H1 (cell line): Measurements from ENCODE around the gene STAT3. TPM values are rescaled to one million over a fixed set of nuclear protein-coding genes. Genes with fewer than 3 reads are reported as not detected.

ENCODE experiments used
- CEBPB ChIP-seq: IDR thresholded peaks from 2 replicates; pipeline ENCODE4 v1.6.1; 2012; ENCODE audit warnings: low read depth, low read length
- CTBP2 ChIP-seq: IDR thresholded peaks from 2 replicates; pipeline ENCODE4 v1.7.0; 2011; ENCODE audit warnings: borderline replicate concordance, mild to moderate bottlenecking, moderate library complexity, mixed read lengths, low read length; ENCODE audit not compliant: insufficient read depth, insufficient read length
- EZH2 ChIP-seq: fragments of 200-600 bp; sonication (generic); IDR thresholded peaks from 2 replicates; pipeline ENCODE4 v1.7.1; 2012; ENCODE audit warnings: low read depth, mild to moderate bottlenecking, moderate library complexity, low read length, inconsistent platforms; ENCODE audit not compliant: severe bottlenecking
- FOSL1 ChIP-seq: IDR thresholded peaks from 2 replicates; pipeline ENCODE4 v1.6.1; 2011; ENCODE audit warnings: mild to moderate bottlenecking, low read depth, low read length, moderate library complexity; ENCODE audit not compliant: insufficient read depth
- HDAC6 ChIP-seq: IDR thresholded peaks from one replicate; pipeline ENCODE4 v1.7.1; 2012; ENCODE audit warnings: low read depth, mild to moderate bottlenecking, inconsistent platforms, low read length, moderate library complexity
- JUN ChIP-seq: IDR thresholded peaks from 2 replicates; pipeline ENCODE4 v1.6.1; 2011; ENCODE audit warnings: low read depth, mild to moderate bottlenecking, improper control_type of control experiment, low read length
- PHF8 ChIP-seq: fragments of 200-600 bp; sonication (generic); conservative IDR thresholded peaks from 2 replicates; pipeline ENCODE4 v1.7.1; 2012; ENCODE audit warnings: low read depth, mild to moderate bottlenecking, inconsistent platforms, low read length, moderate library complexity
- RAD21 ChIP-seq, 2 experiments: IDR thresholded peaks in 1 of 2; conservative IDR thresholded peaks in 1 of 2; 2 replicates each; pipeline ENCODE4 v1.6.1; 2011; ENCODE audit warnings: low read depth in 2 of 2, low read length in 2 of 2, improper control_type of control experiment in 1 of 2, inconsistent platforms in 1 of 2, mild to moderate bottlenecking in 1 of 2, moderate library complexity in 1 of 2
- TEAD4 ChIP-seq: IDR thresholded peaks from 2 replicates; pipeline ENCODE4 v1.6.1; 2012; ENCODE audit warnings: low read depth, low read length, inconsistent platforms, mixed read lengths
- polyA plus RNA-seq, 7 experiments: library from polyadenylated mRNA; depleted of rRNA in 3 of 7; stranded (reverse) in 5 of 7; unstranded in 2 of 7; fragments of >200 nt in 5 of 7; fragments of 200-250 nt in 2 of 7; gene quantifications; 1 replicate in 5 of 7; 2 replicates in 1 of 7; 4 replicates in 1 of 7; pipeline versions ENCODE4 v1.2.1 to v1.2.3, GENCODE V29; 2011 to 2013; ENCODE audit warnings: missing spikeins in 2 of 7, mixed read lengths in 2 of 7
- total RNA-seq: library from RNA; stranded (reverse); fragmentation: NEBNext Ultra II Directional; extraction: Animal tissue kit (Norgen Biotek cat#: 25700); gene quantifications from 2 replicates; pipeline ENCODE4 v1.2.1, GENCODE V29; 2021
- TF ChIP-seq, protein P1 (sequence below), 3 experiments: IDR thresholded peaks; 1 replicate in 2 of 3; 2 replicates in 1 of 3; pipeline versions ENCODE4 v1.5.1 to v1.6.1; 2011; ENCODE audit warnings: low read length in 3 of 3, mild to moderate bottlenecking in 3 of 3, inconsistent platforms in 2 of 3, low read depth in 1 of 3, moderate library complexity in 1 of 3; ENCODE audit not compliant: insufficient read depth in 1 of 3; ENCODE audit errors: control extremely low read depth in 1 of 3
- TF ChIP-seq, protein P2 (sequence below): IDR thresholded peaks from 2 replicates; pipeline ENCODE4 v1.6.1; 2012; ENCODE audit warnings: inconsistent platforms
- TF ChIP-seq, protein P3 (sequence below): IDR thresholded peaks from 2 replicates; pipeline ENCODE4 v1.6.1; 2011; ENCODE audit warnings: low read length, improper control_type of control experiment

STAT3 gene
- total and polyA plus RNA-seq, 2 of the 8 experiments (the other 6 are each of a cell fraction or from before 2014, with no cell fraction given): 38.4 to 94.1 TPM

DNA sequence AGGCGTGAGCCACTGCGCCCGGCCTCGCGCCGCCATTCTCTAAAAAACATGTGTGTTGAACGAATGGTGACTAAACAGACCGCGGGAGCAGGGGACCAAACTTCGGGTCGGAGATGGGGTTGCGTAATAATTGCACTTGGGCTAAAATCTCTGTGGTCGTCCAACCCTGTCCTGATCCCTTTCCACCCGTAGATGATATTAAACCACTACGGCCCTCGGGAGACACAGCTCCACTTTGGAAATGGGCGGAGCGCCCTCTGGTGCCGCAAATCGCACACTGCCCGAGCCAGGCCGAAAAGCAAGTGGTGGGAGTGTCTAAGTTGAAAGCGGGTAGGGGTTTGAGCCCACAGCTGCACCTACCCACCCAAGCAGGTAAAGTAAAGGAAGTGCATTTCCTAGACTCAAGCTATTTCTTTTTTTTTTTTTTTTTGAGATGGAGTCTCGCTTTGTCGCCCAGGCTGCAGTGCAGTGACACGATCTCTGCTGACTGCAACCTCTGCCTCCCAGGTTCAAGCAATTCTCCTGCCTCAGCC, 17.8 kb upstream of the STAT3 start (continued):
- TF ChIP-seq RAD21 (IDR thresholded peaks at IDR 0.05 in 1 of 2, conservative IDR thresholded peaks at IDR 0.05 in 1 of 2; ENCODE audit: low read depth in 2 of 2, low read length in 2 of 2): peak; percentile 95 to 97
- TF ChIP-seq CTBP2: no peak
- TF ChIP-seq TEAD4: no peak
- TF ChIP-seq JUN: no peak
- TF ChIP-seq, protein P1, sequence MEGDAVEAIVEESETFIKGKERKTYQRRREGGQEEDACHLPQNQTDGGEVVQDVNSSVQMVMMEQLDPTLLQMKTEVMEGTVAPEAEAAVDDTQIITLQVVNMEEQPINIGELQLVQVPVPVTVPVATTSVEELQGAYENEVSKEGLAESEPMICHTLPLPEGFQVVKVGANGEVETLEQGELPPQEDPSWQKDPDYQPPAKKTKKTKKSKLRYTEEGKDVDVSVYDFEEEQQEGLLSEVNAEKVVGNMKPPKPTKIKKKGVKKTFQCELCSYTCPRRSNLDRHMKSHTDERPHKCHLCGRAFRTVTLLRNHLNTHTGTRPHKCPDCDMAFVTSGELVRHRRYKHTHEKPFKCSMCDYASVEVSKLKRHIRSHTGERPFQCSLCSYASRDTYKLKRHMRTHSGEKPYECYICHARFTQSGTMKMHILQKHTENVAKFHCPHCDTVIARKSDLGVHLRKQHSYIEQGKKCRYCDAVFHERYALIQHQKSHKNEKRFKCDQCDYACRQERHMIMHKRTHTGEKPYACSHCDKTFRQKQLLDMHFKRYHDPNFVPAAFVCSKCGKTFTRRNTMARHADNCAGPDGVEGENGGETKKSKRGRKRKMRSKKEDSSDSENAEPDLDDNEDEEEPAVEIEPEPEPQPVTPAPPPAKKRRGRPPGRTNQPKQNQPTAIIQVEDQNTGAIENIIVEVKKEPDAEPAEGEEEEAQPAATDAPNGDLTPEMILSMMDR (IDR thresholded peaks at IDR 0.05; ENCODE audit: control extremely low read depth in 1 of 3, insufficient read depth in 1 of 3, low read depth in 1 of 3, low read length in 3 of 3): peak; percentile 90 to 94 (median 93)
- TF ChIP-seq, protein P2, sequence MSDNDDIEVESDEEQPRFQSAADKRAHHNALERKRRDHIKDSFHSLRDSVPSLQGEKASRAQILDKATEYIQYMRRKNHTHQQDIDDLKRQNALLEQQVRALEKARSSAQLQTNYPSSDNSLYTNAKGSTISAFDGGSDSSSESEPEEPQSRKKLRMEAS: no peak
- TF ChIP-seq FOSL1: no peak
- peak; percentile 97 for TF ChIP-seq CEBPB
- TF ChIP-seq PHF8: no peak
- TF ChIP-seq EZH2: no peak
- no peak for TF ChIP-seq HDAC6
- TF ChIP-seq, protein P3, sequence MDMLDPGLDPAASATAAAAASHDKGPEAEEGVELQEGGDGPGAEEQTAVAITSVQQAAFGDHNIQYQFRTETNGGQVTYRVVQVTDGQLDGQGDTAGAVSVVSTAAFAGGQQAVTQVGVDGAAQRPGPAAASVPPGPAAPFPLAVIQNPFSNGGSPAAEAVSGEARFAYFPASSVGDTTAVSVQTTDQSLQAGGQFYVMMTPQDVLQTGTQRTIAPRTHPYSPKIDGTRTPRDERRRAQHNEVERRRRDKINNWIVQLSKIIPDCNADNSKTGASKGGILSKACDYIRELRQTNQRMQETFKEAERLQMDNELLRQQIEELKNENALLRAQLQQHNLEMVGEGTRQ: no peak
